HG02870 (cell line): Measurements from ENCODE around the gene SYNE1.

Source experiments
- ATAC-seq: cut with Tn5 transposase; IDR thresholded peaks from one replicate; pipeline ENCODE4 v1.9.1; 2021; ENCODE audit warnings: mild to moderate bottlenecking, moderate library complexity; ENCODE audit not compliant: unreplicated experiment

SYNE1 gene

DNA sequence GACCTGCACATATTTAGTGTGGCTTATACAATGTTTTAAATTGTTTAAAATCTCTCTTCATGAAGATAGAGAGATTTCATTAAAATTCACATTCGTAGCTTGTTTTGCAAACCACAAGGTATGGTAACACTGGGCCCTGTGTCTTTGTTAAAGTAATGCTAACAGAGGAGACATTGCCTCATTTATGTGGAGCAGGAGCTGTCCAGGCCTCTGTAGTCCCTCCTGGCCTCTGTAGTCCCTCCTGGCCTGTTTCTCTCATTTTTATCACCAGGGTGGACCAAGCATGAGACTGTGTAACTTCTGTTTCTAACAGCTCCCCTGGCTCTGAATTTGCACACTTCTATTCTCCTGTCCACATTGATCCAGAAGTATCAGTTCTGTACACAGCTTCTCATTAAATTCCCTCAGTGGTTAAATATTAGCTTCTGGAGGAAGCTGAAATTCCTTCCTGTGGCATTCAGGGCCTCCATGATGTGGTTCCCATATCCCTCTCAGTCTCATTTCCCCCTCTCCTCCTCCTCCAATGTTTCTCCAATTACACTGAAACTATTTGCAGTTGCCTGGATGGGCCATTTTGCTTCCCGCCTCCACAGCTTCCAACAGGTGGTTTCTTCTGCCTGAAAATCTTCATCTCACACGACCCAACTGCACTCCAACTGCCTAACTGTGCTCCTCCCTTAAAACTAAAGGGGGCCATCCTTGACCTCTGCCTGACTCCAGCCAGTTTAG lies 340.4 kb downstream of the SYNE1 start:
- ATAC-seq: no peak

DNA sequence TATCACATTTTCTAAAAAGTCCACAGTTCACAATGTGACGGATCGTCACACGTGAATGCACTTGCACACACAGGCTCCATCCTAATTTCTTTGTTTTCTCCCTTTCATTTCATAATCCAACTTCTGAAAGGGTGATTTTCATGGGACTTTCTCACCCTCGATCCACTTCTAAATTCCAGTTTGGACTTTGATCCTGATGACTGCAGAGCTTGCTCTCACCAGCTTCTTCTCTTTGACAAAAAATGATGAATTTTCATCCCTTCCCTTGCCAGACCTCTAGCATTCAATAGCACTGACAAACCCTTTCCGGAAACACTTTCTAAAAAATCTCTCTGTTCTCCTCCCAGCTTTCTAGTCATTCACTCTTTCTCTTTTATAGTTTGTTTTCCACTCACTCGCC lies 341.2 kb downstream of the SYNE1 start:
- ATAC-seq: no peak

DNA sequence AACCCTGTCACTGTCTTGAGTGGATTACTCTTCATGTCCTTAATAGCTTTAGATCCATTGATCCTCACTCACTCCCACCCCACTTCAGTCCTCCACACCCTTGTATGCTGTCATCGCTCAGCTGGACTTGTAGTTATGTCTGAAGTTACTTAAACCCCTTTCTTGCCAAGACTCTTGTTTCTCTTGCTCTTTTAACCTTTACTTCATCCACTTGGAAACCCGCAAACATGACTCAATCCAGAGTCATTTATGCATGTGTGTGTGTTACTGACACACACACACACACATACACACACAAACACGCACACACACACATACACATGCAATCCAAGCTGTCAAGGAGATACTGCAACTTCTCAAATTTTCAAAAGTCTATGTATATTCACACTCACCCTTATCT lies 341.8 kb downstream of the SYNE1 start:
- no peak for ATAC-seq

DNA sequence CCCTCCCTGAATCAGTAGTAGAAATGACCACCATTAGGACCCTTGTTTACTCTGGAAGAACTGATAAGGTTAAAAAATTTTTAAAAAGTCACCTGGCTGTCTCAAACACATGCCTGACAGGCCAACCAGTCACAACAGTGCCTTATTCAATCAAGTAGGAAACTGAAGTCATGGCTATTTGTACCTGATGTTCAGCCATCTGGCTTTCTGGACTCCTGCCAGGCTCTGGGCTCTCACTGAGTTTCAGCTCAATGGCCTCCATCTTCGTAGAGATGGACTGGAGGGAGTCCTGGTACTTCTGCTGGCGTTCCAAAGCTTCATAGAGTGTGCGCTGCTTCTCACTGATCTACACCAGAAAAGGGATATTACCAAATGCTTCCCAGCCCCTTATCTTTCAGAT lies 343.8 kb downstream of the SYNE1 start:
- no peak for ATAC-seq

DNA sequence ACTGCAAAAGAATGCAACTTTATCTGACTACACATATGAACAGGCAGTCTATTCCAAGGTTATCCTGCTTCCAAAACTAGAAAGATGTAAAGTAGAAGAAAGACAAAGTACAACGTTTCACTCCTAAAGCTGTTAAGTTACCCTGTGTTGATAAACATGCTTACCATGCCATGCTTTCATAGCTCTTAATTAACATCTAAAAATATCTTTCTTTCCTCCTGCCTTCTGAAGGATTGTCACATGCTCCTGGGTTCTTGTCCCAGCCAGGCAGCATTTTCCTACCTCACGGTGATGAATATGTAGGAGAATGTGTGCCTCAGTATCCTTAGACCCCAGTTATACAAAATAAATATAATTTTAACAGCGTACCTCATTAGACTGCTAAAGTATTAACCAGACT lies 344.6 kb downstream of the SYNE1 start:
- no peak for ATAC-seq

DNA sequence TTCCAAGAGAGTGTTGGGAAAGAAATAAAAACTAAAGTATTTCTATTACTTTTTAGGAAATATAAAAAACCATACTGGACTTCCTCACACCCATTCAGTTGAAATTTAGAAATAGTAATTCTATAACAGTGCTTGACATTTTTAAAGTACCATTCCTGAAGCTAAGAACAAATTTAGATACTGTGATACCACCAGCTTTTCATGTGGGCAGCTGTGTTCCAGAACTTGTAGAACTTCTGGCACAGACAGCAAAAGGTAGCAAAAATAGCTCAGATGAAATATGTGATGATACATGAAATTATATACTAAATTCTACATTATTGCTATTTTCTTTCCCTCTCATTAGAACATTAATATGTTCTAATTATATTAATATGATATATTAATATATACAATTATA lies 346.5 kb downstream of the SYNE1 start:
- ATAC-seq: no peak

DNA sequence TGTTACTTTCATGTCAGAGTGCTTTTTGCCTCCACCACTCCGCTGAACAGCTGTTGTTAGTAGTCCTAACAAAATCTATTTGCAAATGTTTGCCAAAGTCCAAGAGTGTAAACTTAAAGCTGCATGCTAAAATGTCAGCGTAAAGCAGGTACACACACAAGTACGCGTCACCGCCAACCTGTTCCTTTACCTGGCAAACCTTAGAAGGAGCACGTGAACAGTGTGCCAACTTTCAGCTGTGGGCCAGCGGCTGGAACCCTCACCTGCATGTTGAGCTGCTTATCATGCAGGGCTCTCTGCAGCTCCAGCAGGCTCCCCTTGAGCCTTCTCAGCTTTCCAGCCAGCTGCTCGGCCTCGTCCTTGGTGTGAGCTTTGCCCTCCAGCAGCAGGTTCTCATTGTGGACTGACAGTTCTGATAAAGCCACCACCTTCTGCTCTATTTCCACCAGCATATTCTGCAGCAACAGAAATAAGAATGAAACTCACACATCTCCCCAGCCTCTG lies 359.3 kb downstream of the SYNE1 start:
- no peak for ATAC-seq

DNA sequence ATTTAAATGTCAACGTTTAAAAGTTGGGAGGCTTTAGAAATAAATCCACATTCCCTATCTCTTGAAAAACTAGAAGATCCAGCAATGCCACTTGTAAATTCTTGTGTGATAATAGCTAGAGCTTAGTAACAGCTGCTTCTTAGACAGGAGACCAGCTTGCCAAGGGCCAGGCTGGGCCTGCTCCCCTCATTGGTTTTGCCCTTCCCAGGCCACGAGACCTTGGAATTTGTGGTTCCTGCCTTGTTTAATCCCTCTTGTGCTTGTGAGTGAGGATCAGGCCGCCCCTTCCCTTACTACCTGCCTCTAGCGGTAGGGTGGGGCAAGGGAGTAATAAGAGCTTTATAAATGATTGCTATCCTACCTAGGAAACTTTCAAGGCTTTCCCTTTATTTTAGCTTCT lies 363.5 kb downstream of the SYNE1 start:
- no peak for ATAC-seq

DNA sequence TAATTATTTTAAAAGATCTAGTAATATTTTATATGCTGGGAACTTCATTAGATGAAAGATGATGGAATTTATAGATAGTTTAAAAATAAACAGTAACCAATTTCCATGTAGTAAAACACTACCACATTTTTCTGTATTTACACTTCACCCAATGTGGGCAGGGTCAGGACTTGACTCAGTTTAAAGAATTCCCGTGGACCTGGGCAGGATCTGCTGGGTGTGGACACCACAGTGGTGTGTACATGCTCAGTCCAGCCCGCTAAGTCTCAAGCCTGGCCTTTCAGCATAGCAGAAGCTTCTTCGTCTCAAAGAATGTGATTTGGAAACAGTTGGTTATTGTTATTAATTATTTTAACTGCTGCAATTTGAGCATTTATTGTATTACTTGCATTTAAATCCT lies 364.2 kb downstream of the SYNE1 start:
- ATAC-seq: no peak

DNA sequence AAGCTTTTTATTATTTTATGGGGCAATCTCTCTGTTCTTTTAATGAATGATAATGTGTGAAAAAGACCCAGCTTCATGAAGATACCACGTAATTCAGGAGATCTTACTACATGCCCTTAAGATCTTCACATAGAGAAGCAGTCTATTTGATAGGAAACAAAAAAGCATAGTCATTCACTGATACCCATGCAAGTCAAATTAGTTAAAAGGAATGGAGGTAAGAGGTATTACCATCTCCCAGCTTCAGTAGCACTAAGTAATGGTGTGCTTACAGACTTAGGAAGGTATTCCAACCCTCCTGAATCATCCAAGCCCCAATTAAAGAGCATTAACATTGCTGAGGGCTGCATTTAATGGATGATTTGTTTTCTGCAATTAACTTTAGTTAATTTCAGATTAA lies 364.7 kb downstream of the SYNE1 start:
- ATAC-seq: no peak

DNA sequence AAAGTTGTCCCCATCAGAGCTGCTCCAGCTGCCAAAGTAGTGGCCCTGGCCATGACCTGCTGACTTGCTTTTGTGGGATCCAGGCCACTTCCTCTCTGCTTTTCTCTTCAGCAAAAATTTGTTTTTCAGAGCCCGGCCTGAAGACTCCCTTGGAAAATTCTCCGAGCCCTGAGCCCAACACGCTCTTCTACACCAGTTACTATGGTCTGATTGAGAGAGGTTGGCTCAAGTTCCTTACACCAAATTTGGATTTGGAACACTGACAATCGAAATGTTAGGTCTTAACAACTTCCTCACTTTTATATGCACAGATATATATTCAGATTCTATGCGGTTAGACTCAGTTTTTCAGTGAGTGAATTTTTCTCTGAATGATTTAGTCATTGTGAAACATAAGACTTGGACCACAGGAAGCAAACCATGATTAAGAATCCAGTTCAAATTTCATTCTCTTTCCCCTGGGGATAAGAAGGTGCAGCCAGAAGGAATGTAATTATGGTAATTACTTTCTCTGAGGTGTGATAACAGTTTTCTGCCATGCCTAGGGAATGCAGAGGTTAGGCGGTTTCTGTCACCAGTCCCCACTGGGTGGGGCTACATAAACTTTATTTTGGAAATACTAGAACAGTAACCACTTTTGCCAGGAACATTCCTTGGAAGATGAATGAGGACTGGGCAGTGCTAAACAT lies 365.2 kb downstream of the SYNE1 start:
- ATAC-seq: peak; percentile 79

DNA sequence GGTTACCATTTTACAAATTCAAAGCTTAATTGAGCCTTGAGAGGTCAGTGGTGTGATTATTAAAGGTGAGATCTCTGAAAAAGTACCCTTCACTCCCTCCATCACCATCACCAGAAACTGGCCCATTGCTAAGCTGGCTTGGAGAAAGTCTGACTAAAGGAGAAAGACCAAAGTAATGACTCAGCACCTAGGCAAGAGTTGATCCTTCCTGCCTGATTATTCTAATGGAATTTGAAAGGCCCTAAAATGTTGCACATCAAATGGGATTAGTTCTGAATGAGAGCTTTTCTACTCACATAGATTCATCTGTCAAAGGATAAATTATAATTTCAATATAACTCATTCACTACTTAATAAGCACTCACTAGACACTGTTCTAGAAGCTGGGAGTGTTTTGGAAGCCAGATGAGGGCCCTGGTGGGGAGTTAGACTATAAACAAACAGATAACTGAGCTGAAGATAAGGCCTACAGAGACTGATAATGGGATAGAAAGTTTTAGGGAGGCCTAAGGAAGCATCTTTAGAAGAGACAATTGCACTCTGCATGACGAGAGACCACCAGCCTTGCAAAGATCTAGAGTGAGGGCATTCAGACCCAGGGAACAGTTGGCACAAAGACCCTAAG lies 366.7 kb downstream of the SYNE1 start:
- no peak for ATAC-seq

DNA sequence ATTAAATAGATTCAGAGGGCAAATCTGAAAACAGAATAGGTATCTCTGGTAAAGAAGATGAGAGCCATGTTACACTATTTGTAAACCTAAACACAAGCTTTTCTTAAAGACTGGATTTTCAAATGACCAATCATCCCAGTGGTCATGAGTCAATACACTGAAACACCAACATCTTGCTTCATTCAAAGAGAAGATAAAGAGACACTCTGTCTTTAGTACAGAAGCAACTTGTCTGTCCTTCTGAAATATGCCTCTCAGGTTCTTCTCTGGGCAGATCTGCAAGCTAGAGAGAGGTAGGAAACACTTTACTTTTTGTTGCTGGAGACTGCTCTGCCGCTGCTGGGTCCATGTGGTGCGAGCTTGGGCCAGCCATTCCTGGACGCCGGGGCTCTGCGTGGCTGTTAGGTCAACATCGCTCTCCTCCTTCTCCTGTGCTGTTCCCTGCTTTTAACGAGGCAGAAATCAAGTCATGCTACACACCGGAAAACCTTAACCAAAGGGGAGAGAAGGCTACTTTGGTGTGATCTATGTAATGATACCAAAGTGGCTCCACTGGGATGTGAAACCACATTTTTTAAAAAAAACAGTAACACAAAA lies 368.2 kb downstream of the SYNE1 start:
- ATAC-seq: no peak

DNA sequence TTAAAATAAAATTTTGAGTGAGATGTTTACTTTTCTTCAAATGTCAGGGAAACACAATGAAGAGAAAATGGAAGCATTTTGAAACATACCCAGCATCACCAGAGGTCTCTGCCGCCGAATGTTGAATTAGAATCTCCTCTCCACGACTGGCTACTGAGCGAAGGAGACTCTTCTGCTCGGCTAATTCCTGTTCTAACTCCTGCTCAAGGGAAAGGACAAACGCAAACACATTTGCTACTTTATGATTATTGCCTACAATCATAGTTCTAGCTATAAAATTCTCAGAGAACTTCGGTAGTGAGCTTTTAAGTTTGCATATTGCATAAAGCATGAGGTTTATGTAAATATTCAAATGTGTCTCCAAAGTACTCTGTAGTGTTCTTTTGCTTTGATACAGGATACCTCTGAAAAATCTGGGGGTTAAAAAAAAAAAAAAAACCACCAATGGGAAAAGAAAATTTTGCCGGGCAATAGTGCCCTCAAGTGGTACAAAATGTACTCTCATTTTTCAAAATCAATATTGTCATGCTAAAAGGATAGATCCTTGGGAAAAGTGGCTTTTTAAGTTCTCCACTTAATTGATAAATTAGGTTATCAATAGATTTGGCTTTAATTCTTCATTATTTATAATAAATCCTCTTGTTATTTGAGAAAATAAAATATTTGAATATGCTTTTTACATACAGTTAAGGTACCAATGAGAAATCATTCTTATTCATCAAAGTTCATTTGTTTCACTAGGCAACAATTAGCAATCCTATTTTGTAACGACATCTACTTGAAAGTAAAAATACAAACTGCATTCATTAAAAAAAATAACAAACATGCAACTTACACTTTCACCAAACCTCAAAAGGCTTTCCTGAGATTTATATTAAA lies 369.0 kb downstream of the SYNE1 start:
- ATAC-seq: no peak

DNA sequence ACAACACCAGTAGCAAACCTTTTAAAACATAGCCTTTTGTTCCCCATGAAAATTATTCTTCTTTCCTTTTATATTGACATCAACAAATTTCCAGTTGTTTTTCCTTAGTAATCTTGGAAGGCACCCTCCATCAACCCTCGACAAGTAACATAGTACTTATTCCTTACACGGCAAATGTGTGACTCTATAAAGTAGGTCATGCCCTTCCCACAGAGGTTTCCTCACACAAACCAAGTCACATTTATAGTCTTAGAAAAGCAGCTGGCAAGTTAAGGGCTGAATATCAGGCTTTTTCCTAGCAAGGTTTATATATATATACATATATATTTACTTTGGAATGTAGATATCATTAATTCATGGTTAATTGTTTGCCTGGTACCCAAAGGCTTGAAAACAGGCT lies 371.5 kb downstream of the SYNE1 start:
- no peak for ATAC-seq

DNA sequence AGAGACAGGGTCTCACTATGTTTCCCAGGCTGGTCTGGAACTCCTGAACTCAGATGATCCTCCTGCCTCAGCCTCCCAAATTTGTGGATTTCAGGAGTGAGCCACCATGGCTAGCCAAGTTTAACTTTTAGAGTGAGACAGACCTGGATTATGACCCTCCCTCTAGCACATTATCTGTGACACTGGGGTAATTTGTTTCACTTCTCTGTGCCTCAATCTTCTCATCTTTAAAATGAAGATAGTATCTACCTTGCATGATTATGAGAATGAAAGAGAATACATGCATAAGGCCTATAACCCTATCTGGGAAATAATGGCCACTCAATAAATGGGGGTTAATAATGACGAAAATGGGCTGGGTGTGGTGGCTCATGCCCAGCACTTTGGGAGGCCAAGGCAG lies 373.6 kb downstream of the SYNE1 start:
- no peak for ATAC-seq

DNA sequence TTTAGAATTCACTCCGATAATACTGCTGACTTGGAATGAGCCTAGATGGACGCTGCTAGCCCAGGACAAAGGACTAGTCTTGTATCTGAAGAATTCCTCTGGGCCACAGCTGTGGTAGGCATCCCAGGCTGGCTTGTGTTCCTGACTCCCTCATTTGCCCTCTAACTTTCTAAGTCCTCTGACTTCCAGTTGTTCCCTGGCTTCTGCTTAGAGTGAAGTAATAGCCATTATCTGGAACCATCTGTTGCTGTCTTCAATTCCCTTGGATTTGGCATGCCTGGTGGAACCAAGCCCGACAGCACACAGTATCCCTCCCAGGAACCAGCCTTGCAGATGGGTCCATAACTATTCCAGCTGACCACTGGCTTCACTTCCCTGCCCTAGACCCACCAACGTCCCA lies 376.0 kb downstream of the SYNE1 start:
- ATAC-seq: no peak

DNA sequence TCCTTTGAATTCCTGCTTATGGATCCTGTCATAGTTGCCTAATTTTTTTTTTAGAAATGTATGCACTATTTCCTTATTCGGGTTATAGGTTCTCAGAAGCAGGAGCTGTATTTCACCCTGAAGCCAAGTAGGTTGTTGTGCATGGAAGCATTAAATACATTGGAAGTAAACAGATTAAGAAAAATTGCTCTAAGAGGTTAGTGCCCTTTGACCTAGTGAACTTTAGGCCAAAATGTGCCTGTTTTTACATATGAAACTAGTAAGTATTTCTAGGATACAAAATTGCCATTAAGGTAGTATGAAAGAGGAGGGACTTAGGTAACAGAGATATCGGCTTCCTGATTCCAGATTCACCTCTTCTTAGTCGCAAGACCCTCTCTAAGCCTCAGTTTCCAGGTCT lies 377.9 kb downstream of the SYNE1 start:
- no peak for ATAC-seq

DNA sequence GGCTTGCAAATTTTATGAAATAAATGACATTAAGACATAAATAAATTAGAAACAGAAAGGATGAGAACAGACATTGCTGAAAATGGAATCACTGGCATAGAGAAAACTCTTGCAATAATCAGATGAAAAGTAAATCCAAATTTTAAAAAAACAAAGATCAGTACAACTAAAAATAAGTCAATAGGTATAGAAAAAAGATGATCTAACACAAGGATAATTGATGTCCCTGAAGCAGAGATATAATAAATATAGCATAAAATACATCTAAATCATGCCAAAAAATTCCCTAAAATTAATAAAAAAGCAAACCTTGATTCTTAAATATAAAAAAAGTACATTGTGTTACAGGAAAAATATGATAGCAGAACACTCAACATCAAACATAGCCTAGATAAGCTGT lies 379.6 kb downstream of the SYNE1 start:
- no peak for ATAC-seq

DNA sequence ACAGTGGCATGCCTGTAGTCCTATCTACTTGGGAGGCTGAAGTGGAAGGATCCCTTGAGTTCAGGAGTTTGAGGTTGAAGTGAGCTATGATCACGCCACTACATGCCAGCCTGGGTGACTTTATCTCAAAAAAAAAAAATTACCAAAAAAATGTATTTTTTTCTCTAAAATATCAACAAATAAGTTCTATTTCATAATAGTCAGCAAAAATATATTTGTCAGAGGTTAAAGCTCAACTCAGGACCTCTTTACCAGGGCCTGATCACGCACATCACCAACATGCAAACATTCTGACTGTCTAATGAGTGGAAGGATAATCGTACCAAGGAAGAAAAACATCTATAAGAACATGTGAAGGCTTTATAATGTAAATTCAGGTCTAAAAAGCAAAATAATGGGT lies 387.0 kb downstream of the SYNE1 start:
- ATAC-seq: no peak

DNA sequence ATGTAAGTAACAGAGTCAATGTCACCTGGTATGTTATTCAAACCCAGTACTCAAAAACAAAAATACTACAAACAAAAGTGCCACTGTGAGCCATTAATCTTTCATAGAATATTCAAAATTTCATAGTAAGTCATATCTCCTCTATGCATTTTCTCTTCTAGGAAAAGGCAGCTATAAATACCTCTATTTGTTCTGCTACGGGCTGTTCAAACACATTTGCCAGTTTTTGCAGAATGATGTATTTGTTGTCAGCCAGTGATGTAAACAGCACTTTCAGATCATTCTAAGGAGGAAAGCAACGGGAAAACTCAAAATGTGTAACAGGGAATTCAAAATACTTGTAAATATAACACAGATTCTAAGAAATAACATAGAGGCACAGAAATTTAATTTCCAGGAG lies 388.2 kb downstream of the SYNE1 start:
- no peak for ATAC-seq
